H1 (cell line): ENCODE results near the gene SSB. TPM values are rescaled to one million over a fixed set of nuclear protein-coding genes. Genes with fewer than 3 reads are reported as not detected.
"Not testable (repeated sequence)": the region's sequence is repeated elsewhere in the genome, so short reads cannot be mapped to it uniquely, and the experiment has no call there.

Experiments used
- CTCF ChIA-PET: fragments of 300-600 bp; sonication (Branson Sonifier 250); formaldehyde crosslinking; loops from one replicate; lab custom pipeline; 2021; ENCODE audit not compliant: partially characterized antibody; lab: Charles Lee
- POLR2A ChIA-PET: fragments of 300-600 bp; sonication (Branson Sonifier 250); formaldehyde crosslinking; loops from one replicate; lab custom pipeline; 2021; ENCODE audit warnings: inconsistent platforms; ENCODE audit not compliant: partially characterized antibody; lab: Charles Lee
- DNase-seq, 2 experiments: peaks; one replicate each; pipeline versions ENCODE4 v3.0.0 to v3.0.0-alpha.2; 2010 to 2022; ENCODE audit warnings: low spot score in 2 of 2, low read depth in 1 of 2, mixed read lengths in 1 of 2
- FAIRE-seq: peaks from 2 replicates; lab custom pipeline; 2011; peaks lifted over from hg19 to GRCh38; lab: Jason Lieb, UNC
- H2AFZ ChIP-seq: 2 replicates; pipeline ENCODE4 v1.8.1; 2012; ENCODE audit warnings: low read length, inconsistent platforms
- H2AK5ac ChIP-seq: 2 replicates; pipeline ENCODE4 v1.6.1; 2013; ENCODE audit warnings: low read depth, low read length
- H2BK120ac ChIP-seq: replicated peaks from 2 replicates; pipeline ENCODE3; 2013; ENCODE audit warnings: low read depth, low read length, inconsistent platforms
- H2BK12ac ChIP-seq: 2 replicates; pipeline ENCODE4 v1.6.1; 2013; ENCODE audit warnings: low read depth, low read length
- H2BK15ac ChIP-seq: 2 replicates; pipeline ENCODE4 v1.6.1; 2013; ENCODE audit warnings: low read length
- H2BK20ac ChIP-seq: 2 replicates; pipeline ENCODE4 v1.6.1; 2013; ENCODE audit warnings: low read length
- H2BK5ac ChIP-seq: 2 replicates; pipeline ENCODE4 v1.6.1; 2013; ENCODE audit warnings: low read depth, low read length
- H3K14ac ChIP-seq: 2 replicates; pipeline ENCODE4 v1.6.1; 2013; ENCODE audit warnings: inconsistent platforms; ENCODE audit not compliant: insufficient read length
- H3K18ac ChIP-seq: 2 replicates; pipeline ENCODE4 v1.6.1; 2013; ENCODE audit warnings: low read length; ENCODE audit errors: extremely low read depth
- H3K23ac ChIP-seq: 2 replicates; pipeline ENCODE4 v1.6.1; 2013; ENCODE audit warnings: inconsistent platforms; ENCODE audit not compliant: insufficient read length
- H3K23me2 ChIP-seq: 2 replicates; pipeline ENCODE4 v1.6.1; 2013; ENCODE audit warnings: low read depth, low read length
- H3K27ac ChIP-seq: 2 replicates; pipeline ENCODE4 v1.6.1; 2011; ENCODE audit warnings: low read depth, low read length, inconsistent platforms
- H3K27me3 ChIP-seq, 4 experiments: replicated peaks in 1 of 4; 1 replicate in 1 of 4; 2 replicates in 3 of 4; pipeline versions ENCODE4 v1.6.1 to v1.8.1; 2011 to 2013; ENCODE audit warnings: low read length in 3 of 4, mild to moderate bottlenecking in 3 of 4, inconsistent platforms in 2 of 4, mixed read lengths in 2 of 4, moderate library complexity in 1 of 4; ENCODE audit not compliant: control insufficient read depth in 3 of 4, insufficient read depth in 3 of 4; ENCODE audit errors: extremely low read depth in 1 of 4
- H3K36me3 ChIP-seq, 4 experiments: 2 replicates each; pipeline versions ENCODE4 v1.6.1 to v1.8.1; 2011 to 2013; ENCODE audit warnings: mild to moderate bottlenecking in 4 of 4, low read length in 3 of 4, moderate library complexity in 2 of 4, control low read depth in 1 of 4, inconsistent platforms in 1 of 4; ENCODE audit not compliant: insufficient read depth in 4 of 4, control insufficient read depth in 2 of 4
- H3K4ac ChIP-seq: replicated peaks from 2 replicates; pipeline ENCODE3; 2013; ENCODE audit warnings: low read length, low read depth, mixed read lengths, inconsistent platforms; ENCODE audit not compliant: insufficient read length
- H3K4me1 ChIP-seq, 4 experiments: replicated peaks in 1 of 4; 1 replicate in 1 of 4; 2 replicates in 3 of 4; pipeline versions ENCODE4 v1.6.1 to v1.8.1; 2011 to 2013; ENCODE audit warnings: low read length in 3 of 4, inconsistent platforms in 2 of 4, mixed read lengths in 1 of 4; ENCODE audit not compliant: insufficient read depth in 4 of 4, control insufficient read depth in 3 of 4
- H3K4me2 ChIP-seq, 2 experiments: 2 replicates each; pipeline versions ENCODE4 v1.6.1 to v1.8.1; 2011 to 2013; ENCODE audit warnings: low read depth in 2 of 2, low read length in 2 of 2, control low read depth in 1 of 2, inconsistent platforms in 1 of 2, mild to moderate bottlenecking in 1 of 2; ENCODE audit not compliant: insufficient read depth in 1 of 2
- H3K4me3 ChIP-seq, 4 experiments: fragments of 200-600, 300-600 bp in 1 of 4; sonication (generic), shearing (Covaris generic), sonication (Bioruptor Twin) in 1 of 4; 2 replicates each; pipeline versions ENCODE4 v1.5.1 to v1.8.1; 2011 to 2016; ENCODE audit warnings: low read length in 4 of 4, low read depth in 3 of 4, control low read depth in 2 of 4, inconsistent platforms in 2 of 4, mild to moderate bottlenecking in 2 of 4, mixed read lengths in 1 of 4, moderate library complexity in 1 of 4; ENCODE audit not compliant: insufficient read depth in 2 of 4; ENCODE audit errors: extremely low read depth in 1 of 4
- H3K56ac ChIP-seq: replicated peaks from 2 replicates; pipeline ENCODE3; 2013; ENCODE audit warnings: low read depth, mild to moderate bottlenecking, mixed read lengths, low read length, inconsistent platforms; ENCODE audit not compliant: insufficient read length
- H3K79me1 ChIP-seq: 2 replicates; pipeline ENCODE4 v1.6.1; 2013; ENCODE audit warnings: low read depth, low read length, control low read depth
- H3K79me2 ChIP-seq, 2 experiments: 2 replicates each; pipeline versions ENCODE4 v1.6.1 to v1.8.1; 2012 to 2013; ENCODE audit warnings: low read length in 2 of 2, mild to moderate bottlenecking in 2 of 2, inconsistent platforms in 1 of 2; ENCODE audit not compliant: insufficient read depth in 2 of 2, control insufficient read depth in 1 of 2
- H3K9ac ChIP-seq, 4 experiments: replicated peaks in 1 of 4; 1 replicate in 1 of 4; 2 replicates in 3 of 4; pipeline versions ENCODE4 v1.6.1 to v1.8.1; 2011 to 2013; ENCODE audit warnings: low read depth in 3 of 4, low read length in 3 of 4, control low read depth in 2 of 4, mild to moderate bottlenecking in 2 of 4, moderate library complexity in 2 of 4, inconsistent platforms in 1 of 4; ENCODE audit errors: extremely low read depth in 1 of 4
- H3K9me3 ChIP-seq, 2 experiments: 2 replicates each; pipeline versions ENCODE4 v1.6.1 to v1.8.1; 2012 to 2013; ENCODE audit warnings: mild to moderate bottlenecking in 2 of 2, moderate library complexity in 2 of 2, control low read depth in 1 of 2, inconsistent platforms in 1 of 2, low read depth in 1 of 2, low read length in 1 of 2, mixed read lengths in 1 of 2; ENCODE audit not compliant: insufficient read depth in 2 of 2
- H4K20me1 ChIP-seq, 2 experiments: replicated peaks in 1 of 2; 2 replicates each; pipeline versions ENCODE3 to v1.8.1; 2011 to 2013; ENCODE audit warnings: inconsistent platforms in 2 of 2, low read length in 2 of 2, mild to moderate bottlenecking in 1 of 2; ENCODE audit not compliant: insufficient read depth in 2 of 2, control insufficient read depth in 1 of 2
- H4K5ac ChIP-seq: 2 replicates; pipeline ENCODE4 v1.6.1; 2013; ENCODE audit warnings: low read length, low read depth, mixed read lengths, inconsistent platforms; ENCODE audit not compliant: insufficient read length
- H4K8ac ChIP-seq: 2 replicates; pipeline ENCODE4 v1.8.0; 2013; ENCODE audit warnings: mild to moderate bottlenecking, moderate library complexity, low read length, inconsistent platforms; ENCODE audit not compliant: insufficient read depth; ENCODE audit errors: extremely low read depth
- H4K91ac ChIP-seq: replicated peaks from 2 replicates; pipeline ENCODE3; 2013; ENCODE audit warnings: low read length, mixed read lengths, inconsistent platforms; ENCODE audit not compliant: insufficient read length
- WGBS, 2 experiments: shearing (Covaris generic) in 1 of 2; methylation state at CpG; one replicate each; pipeline versions ENCODE4 v1.1.6 to v1.1.7; 2013 to 2015; ENCODE audit warnings: low lambda C conversion rate in 2 of 2, mixed read lengths in 2 of 2, inconsistent platforms in 1 of 2, low coverage in 1 of 2, missing lambda C conversion rate in 1 of 2; ENCODE audit not compliant: insufficient replicate concordance in 2 of 2, insufficient coverage in 1 of 2, insufficient read length in 1 of 2; ENCODE audit errors: extremely low coverage in 1 of 2, missing lambda C conversion rate in 1 of 2; 5-methylcytosine and 5-hydroxymethylcytosine counted together
- polyA plus RNA-seq, 7 experiments: library from polyadenylated mRNA; depleted of rRNA in 3 of 7; stranded (reverse) in 5 of 7; unstranded in 2 of 7; fragments of >200 nt in 5 of 7; fragments of 200-250 nt in 2 of 7; gene quantifications; 1 replicate in 5 of 7; 2 replicates in 1 of 7; 4 replicates in 1 of 7; pipeline versions ENCODE4 v1.2.1 to v1.2.3, GENCODE V29; 2011 to 2013; ENCODE audit warnings: missing spikeins in 2 of 7, mixed read lengths in 2 of 7
- total RNA-seq: library from RNA; stranded (reverse); fragmentation: NEBNext Ultra II Directional; extraction: Animal tissue kit (Norgen Biotek cat#: 25700); gene quantifications from 2 replicates; pipeline ENCODE4 v1.2.1, GENCODE V29; 2021

SSB gene
- total and polyA plus RNA-seq, 2 of the 8 experiments (the other 6 are each of a cell fraction or from before 2014, with no cell fraction given), result 60.8 to 270 TPM

- H3K36me3 ChIP-seq, H3K23me2 ChIP-seq, DNase-seq, H2BK120ac ChIP-seq, H4K91ac ChIP-seq, H3K4ac ChIP-seq, FAIRE-seq, H4K8ac ChIP-seq, H3K27ac ChIP-seq, H3K56ac ChIP-seq, H3K9ac ChIP-seq, H4K20me1 ChIP-seq, H2BK5ac ChIP-seq, H2AK5ac ChIP-seq, H2AFZ ChIP-seq, H3K79me1 ChIP-seq, H3K79me2 ChIP-seq, H3K4me2 ChIP-seq, POLR2A ChIA-PET, H3K27me3 ChIP-seq, H2BK15ac ChIP-seq, H3K4me3 ChIP-seq, H2BK12ac ChIP-seq, H3K18ac ChIP-seq, H3K4me1 ChIP-seq, CTCF ChIA-PET, H3K14ac ChIP-seq, H2BK20ac ChIP-seq, H4K5ac ChIP-seq, H3K23ac ChIP-seq: not testable (repeated sequence)
- WGBS, 2 experiments, result 91% methylated on average over 15 of the region's 42 CpGs; no CpG with 5 or more reads in 1 of the 2 experiments
- H3K9me3 ChIP-seq, result peaks cover 0 to 10% of the 10 kb centered on the region in 2 experiments; a peak in 1 of 4 replicates
Measured at GRCh38 chr2:169855281-169856258, 56.9 kb downstream of the SSB start.
